Kidney (tissue), 14 donors: Measurements from ENCODE around the gene KRT33A. TPM values are rescaled to one million over a fixed set of nuclear protein-coding genes. Genes with fewer than 3 reads are reported as not detected.

Experiments
- DNase-seq, 5 donors: peaks; one replicate each; pipeline ENCODE4 v3.0.0-alpha.2; 2013 to 2020
- FAIRE-seq: peaks from 2 replicates; lab custom pipeline; 2012; peaks lifted over from hg19 to GRCh38; lab: Jason Lieb, UNC
- H3K27ac ChIP-seq, 2 donors: one replicate each; pipeline ENCODE4 v1.7.0; 2013; ENCODE audit warnings: low read depth in 2 of 2, low read length in 2 of 2, inconsistent platforms in 1 of 2
- H3K27me3 ChIP-seq: one replicate; pipeline ENCODE4 v1.7.1; 2013; ENCODE audit warnings: low read length, inconsistent platforms; ENCODE audit not compliant: control insufficient read depth, insufficient read depth
- H3K36me3 ChIP-seq, 3 donors: one replicate each; pipeline versions ENCODE4 v1.7.0 to v1.7.1; 2013; ENCODE audit warnings: low read length in 3 of 3, control low read depth in 1 of 3, inconsistent platforms in 1 of 3; ENCODE audit not compliant: insufficient read depth in 3 of 3, control insufficient read depth in 2 of 3
- H3K4me1 ChIP-seq, 3 donors: one replicate each; pipeline versions ENCODE4 v1.7.0 to v1.7.1; 2013; ENCODE audit warnings: low read length in 3 of 3, inconsistent platforms in 1 of 3, low read depth in 1 of 3; ENCODE audit not compliant: control insufficient read depth in 2 of 3, insufficient read depth in 2 of 3
- H3K4me3 ChIP-seq, 3 donors: one replicate each; pipeline versions ENCODE4 v1.7.0 to v1.8.1; 2013; ENCODE audit warnings: low read length in 3 of 3, control low read depth in 1 of 3, inconsistent platforms in 1 of 3
- H3K9ac ChIP-seq, 3 donors: one replicate each; pipeline versions ENCODE4 v1.7.0 to v1.7.1; 2013; ENCODE audit warnings: low read length in 3 of 3, control low read depth in 1 of 3, inconsistent platforms in 1 of 3
- H3K9me3 ChIP-seq, 3 donors: one replicate each; pipeline versions ENCODE4 v1.7.0 to v1.7.1; 2013; ENCODE audit warnings: low read length in 3 of 3, control low read depth in 1 of 3, inconsistent platforms in 1 of 3; ENCODE audit not compliant: control insufficient read depth in 2 of 3, insufficient read depth in 1 of 3
- intact Hi-C: fragments of 100-400 bp; cut with DNase I; formaldehyde crosslinking; loops from one replicate; pipeline ENCODE4 v1.11.1; 2022
- polyA plus RNA-seq: library from polyadenylated mRNA; stranded (reverse); fragments of 350-450 nt; fragmentation: Illumina TruSeq; extraction: RNeasy Lipid Tissue Mini Kit (QIAGEN cat#74804); gene quantifications from one replicate; pipeline ENCODE4 v1.2.3, GENCODE V29; 2014; ENCODE audit warnings: low read depth, low replicate concordance; ENCODE audit not compliant: insufficient read depth
- total RNA-seq: library from RNA; stranded (reverse); fragmentation: NEBNext Ultra II Directional; extraction: Animal tissue kit (Norgen Biotek cat#: 25700); gene quantifications from one replicate; pipeline ENCODE4 v1.2.1, GENCODE V29; 2021
- TF ChIP-seq, protein P1 (sequence below): IDR thresholded peaks from 3 replicates; pipeline ENCODE4 v1.5.1; 2012; ENCODE audit warnings: mild to moderate bottlenecking, moderate library complexity, borderline replicate concordance; ENCODE audit not compliant: insufficient read depth; ENCODE audit errors: extremely low read depth
- donor health status: control.
- donor health status: control.
- donor health status: control.
- donor health status: control.
- donor health status: control.
- donor health status: DM: yes; HTN: yes; CAD: no.
- donor health status: Normal renal cell carcinoma (clear cell type).

The KRT33A gene
- total and polyA plus RNA-seq, 2 donors from 2014 or later = not detected

DNA sequence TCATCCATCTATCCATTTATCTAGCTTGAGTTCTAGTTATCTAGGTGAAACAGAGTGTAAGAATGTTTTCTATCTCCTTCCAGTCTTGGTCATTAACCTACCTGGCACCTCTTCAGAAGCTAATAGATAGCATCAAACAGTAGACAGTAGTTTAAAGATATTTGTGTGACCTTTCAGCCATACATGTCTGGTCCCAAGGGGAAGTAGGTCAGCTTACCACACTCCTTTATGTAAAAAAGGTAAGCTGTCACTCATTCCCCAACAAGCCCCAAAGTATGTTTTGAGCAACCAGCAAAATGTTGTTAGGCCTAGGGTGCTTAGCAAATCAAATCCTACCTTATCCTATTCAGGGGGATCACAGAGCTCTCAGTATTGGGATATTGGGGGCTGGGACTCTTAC lies 15.4 kb upstream of the KRT33A start:
- FAIRE-seq (no peak), DNase-seq (no peak)
- H3K4me3 ChIP-seq = no peak overlapping the region
- intact Hi-C loops = no loop called here
- H3K4me1 ChIP-seq = no peaks in the 10 kb centered on the region
- no peak overlapping the region for H3K9ac ChIP-seq
- H3K27me3 ChIP-seq = no peaks in the 10 kb centered on the region
- TF ChIP-seq, protein P1, sequence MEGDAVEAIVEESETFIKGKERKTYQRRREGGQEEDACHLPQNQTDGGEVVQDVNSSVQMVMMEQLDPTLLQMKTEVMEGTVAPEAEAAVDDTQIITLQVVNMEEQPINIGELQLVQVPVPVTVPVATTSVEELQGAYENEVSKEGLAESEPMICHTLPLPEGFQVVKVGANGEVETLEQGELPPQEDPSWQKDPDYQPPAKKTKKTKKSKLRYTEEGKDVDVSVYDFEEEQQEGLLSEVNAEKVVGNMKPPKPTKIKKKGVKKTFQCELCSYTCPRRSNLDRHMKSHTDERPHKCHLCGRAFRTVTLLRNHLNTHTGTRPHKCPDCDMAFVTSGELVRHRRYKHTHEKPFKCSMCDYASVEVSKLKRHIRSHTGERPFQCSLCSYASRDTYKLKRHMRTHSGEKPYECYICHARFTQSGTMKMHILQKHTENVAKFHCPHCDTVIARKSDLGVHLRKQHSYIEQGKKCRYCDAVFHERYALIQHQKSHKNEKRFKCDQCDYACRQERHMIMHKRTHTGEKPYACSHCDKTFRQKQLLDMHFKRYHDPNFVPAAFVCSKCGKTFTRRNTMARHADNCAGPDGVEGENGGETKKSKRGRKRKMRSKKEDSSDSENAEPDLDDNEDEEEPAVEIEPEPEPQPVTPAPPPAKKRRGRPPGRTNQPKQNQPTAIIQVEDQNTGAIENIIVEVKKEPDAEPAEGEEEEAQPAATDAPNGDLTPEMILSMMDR = no peak
- H3K27ac ChIP-seq = no peak overlapping the region
- H3K9me3 ChIP-seq = no peaks in the 10 kb centered on the region
- no peaks in the 10 kb centered on the region for H3K36me3 ChIP-seq

DNA sequence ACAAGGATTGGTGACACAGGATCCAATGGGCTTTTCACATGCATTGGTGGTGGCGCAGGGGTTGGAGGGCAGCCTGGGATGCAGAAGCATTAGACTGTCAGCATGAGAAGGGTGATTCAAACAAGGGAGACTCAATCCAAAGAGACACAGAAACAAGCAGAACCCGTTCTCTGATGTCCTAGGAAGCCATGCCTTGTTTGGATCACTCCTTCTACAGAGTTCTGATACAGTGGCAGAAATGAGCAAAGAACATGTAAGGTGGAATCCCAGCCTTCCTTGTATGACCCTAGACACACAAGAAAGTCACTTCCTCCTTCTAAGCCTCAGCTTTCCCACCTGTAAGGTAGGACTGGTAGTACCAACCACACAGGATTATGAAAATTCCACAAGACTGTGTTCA lies 13.3 kb upstream of the KRT33A start:
- Histone ChIP-seq H3K27me3 (no peaks in the 10 kb centered on the region), H3K4me1 (no peaks in the 10 kb centered on the region), H3K27ac (no peak overlapping the region), H3K4me3 (no peak overlapping the region), H3K36me3 (no peaks in the 10 kb centered on the region), H3K9me3 (no peaks in the 10 kb centered on the region), H3K9ac (no peak overlapping the region)
- intact Hi-C loops = no loop called here
- DNase-seq (no peak), FAIRE-seq (no peak)
- TF ChIP-seq, protein P1 = no peak

DNA sequence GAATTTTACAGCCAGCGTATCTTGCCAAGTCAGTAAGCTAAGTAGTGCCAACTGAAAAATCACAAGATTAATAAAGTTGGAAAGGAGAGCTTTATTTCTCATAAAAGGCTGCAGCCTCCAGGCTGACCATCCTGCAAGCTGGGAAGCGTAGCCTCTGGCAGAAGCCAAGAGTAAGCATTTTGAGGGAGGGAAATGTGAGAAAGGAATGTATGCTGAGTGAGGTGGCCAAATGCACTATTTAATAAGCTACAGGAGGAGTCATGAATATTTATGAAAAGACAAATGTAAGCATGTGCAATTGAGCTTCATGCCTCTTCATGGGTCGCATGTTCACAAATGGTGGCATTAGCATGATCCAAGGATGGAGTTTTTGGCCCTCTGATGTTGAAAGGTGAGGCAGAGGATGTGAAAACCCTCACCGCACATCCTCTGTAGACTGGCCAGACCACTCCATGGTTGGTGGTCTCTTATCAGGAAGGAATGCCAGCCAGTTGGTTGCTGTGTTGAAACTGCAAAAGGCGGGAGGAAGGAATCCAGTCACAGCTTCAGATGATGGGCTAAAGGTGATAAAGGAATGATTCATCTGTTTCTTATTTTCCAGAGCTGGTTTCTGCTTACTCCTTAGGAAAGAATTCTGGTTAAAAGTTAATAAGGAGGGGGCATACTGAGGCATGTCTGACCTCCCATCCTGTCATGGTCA lies 9.8 kb upstream of the KRT33A start:
- Histone ChIP-seq H3K4me3 (no peak overlapping the region), H3K36me3 (no peaks in the 10 kb centered on the region), H3K27me3 (no peaks in the 10 kb centered on the region), H3K27ac (no peak overlapping the region), H3K4me1 (no peaks in the 10 kb centered on the region), H3K9ac (no peak overlapping the region), H3K9me3 (peaks cover 0 to 8% (median 0%) of the 10 kb centered on the region in 3 donors)
- intact Hi-C loops = no loop called here
- TF ChIP-seq, protein P1 = no peak
- no peak for DNase-seq
- FAIRE-seq = no peak
